ENCODE results near the gene BICRA. TPM values are rescaled to one million over a fixed set of nuclear protein-coding genes. Genes with fewer than 3 reads are reported as not detected.
A peak's percentile ranks its signal among the peaks of the same experiment; 100 is the strongest.
"Not testable (repeated sequence)": the region's sequence is repeated elsewhere in the genome, so short reads cannot be mapped to it uniquely, and the experiment has no call there.

Gene BICRA
- total RNA-seq, 1 donor from 2014 or later = 7.9 TPM

DNA sequence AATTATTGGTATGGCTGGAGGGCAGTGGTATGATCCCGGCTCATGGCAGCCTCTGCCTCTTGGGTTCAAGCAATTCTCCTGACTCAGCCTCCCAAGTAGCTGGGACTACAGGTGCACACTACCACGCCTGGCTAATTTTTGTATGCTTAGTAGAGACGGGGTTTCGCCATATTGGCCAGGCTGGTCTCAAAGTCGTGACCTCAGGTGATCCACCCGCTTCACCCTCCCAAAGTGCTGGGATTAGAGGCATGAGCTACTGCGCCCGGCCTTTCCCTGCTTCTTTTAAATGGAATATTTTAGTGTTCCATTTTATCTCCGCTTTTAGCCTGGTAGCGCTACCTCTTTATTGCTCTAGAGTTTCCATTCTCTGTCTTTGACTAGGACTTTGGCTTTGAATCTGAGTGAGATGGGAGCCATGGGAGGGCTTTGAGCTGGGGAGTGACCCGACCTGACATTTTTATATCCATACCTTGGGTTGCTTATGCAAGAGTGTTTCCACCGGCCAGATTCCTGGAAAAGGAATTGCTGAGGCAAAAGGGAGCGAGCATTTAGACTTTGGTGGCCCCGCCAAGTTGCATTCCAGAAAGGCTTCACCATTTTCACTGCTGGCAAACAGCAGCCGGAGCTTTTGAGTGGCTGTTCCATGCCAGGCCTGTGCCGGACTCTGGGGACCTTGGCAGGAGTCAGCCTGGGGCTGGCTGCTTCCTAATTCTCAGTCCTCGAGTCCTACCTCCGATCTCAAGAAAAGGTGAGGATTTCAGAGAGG lies 22.9 kb downstream of the BICRA start:
- no peak for ATAC-seq

- peak; percentile 94 for ATAC-seq
These were observed 24.6 kb downstream of the BICRA start for GRCh38 chr19:47633517-47633916.

DNA sequence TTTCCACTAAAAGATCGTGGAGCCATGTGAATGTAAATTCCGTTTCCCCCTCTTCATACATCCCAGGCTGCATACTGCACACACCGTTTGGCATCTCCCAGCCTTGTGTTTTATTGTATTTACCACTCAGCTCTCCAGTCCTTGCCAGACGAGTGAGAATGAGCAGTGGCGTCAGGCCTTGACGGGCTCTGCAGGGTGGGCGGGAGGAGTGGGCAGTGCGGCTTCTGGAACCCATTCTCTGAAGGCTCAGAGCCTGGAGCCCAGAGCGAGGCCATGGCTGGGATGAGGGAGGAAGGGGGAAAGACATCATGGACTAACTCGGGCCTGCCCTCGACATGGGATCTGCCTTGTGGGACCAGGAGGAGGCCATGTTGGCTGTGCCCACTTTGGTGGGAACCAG lies 25.1 kb downstream of the BICRA start:
- ATAC-seq = no peak

GRCh38 chr19:47635152-47635754 lies 26.3 kb downstream of the BICRA start:
- ATAC-seq = not testable (repeated sequence)

- ATAC-seq = no peak
These were observed 28.6 kb downstream of the BICRA start for GRCh38 chr19:47637550-47637949.

- no peak for ATAC-seq
These were observed 33.1 kb downstream of the BICRA start for GRCh38 chr19:47641891-47642485.

DNA sequence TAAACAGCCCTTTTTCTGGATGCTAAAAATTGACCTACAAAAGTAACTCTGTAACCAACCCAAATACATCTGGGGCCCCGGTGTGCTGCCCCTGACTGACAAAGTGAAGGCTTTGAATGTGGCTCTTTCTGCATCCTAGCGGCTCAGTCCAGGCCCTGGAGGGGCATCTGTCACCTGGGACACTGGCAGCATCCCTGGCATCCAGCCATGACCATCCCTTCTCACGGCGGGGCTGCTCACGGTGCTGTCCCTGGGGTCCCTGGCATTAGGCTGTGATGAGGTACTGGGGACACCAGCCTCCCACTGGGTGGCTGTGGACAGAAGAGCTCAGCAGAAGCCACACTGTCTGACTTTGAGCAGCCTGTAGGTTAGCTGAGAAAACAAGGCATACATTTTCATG lies 34.3 kb downstream of the BICRA start:
- ATAC-seq = no peak

DNA sequence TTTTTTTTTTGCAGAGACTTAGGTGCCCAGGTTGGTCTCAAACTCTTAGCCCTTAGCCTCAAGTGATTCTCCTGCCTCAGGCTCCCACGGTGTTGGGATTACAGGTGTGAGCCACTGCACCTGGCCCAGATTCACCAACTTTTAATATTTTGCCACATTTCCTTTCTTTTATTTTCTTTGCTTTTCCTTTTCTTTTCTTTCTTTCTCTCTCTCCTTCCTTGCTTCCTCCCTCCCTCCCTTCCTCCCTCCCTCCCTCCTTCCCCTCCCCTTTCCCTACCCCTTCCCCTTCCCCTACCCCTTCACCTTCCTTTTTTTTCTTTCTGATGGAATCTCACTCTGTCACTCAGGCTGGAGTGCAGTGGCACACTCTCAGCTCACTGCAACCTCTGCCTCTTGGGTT lies 35.3 kb downstream of the BICRA start:
- ATAC-seq = no peak

DNA sequence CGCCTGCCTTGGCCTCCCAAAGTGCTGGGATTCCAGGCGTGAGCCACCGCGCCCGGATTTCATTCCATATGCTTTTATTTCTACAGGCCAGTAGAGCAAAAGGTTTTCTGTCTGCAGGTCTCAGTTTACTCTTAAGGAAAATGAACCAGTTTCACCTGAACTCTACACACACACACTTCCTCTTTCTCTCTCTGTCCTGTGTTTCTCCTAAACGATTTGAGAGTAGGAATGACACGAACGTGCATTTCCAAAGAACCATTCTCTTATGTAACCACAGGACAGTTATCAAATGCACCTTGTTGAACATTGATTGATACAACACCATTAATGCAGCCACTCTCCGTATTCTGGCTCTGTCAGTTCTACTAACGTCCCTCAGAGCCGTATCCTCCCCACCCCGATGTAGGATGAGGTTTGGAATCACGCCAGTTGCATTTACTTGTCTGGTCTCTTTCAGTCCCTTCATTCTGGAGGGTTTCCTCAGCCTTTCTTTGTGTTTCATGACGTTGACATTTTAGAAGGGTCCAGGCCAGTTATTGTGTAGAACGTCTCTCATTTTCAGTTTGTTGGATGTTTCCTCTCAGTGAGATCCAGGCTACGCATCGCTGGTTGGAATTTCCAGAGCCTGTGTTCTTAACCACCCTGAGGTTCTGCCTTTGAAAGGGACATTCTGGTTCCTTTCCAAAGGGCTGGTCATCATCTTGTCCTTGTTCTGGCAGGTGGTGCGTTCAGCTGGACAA lies 36.0 kb downstream of the BICRA start:
- ATAC-seq = no peak

GRCh38 chr19:47646924-47647323 lies 38.0 kb downstream of the BICRA start:
- no peak for ATAC-seq

GRCh38 chr19:47649588-47649987 lies 40.7 kb downstream of the BICRA start:
- no peak for ATAC-seq

- ATAC-seq = no peak
These were observed 41.8 kb downstream of the BICRA start for GRCh38 chr19:47650700-47651099.

DNA sequence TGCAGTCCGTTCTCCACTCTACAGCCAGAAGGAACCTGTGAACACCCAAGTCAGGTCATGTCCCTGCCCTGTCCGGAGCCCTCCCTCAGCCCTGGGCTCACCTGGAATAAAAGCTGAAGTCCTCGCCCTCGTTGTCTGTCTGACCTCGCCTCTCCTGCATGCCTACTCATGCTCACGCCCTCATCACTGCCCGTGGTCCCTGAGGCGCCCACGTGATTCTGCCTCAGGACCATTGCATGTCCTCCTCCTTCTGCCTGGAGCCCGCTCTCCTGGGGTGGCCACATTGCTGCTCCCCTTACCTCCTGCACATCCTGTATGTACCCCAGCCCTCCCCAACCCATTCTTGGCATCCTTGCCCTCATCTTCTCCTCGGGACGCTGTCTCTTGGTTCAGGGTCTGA lies 42.2 kb downstream of the BICRA start:
- ATAC-seq = no peak

DNA sequence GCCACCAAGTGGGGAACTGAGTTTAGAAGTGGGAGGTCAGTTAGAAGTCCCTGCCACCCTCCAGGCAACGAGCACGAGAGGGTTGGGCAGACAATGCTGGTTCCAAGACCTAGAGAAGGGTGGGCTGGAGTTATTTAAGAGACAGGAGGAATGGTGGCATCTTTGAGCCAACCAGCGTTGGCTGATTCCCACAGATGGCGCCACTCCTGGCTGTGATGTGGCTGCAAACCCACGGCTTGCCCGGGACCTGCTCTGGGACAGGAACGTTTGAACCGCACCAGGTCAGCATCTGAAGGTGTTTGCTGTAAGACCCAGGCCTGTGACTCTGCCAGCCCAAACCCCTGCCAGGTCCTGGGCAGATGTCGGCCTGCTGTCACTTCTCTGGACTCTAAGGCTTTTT lies 42.8 kb downstream of the BICRA start:
- ATAC-seq = no peak

DNA sequence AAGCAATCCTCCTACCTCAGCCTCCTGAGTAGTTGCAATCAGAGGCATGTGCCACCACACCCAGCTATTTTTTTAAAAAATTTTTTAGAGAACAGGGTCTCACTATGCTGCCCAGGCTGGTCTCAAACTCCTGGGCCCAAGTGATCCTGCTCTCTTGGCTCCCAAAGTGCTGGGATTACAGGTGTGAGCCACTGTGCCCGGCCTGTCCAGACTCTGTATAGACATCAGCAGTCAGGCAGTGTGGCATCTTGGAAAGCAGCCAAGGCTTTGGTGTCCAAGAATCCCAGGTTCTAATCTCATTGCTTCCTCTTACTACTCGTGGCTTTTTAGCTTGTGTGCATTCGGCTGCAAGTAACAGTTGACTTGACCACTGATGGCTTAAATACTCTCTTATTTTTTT lies 43.4 kb downstream of the BICRA start:
- ATAC-seq = no peak

GRCh38 chr19:47653856-47654255 lies 44.9 kb downstream of the BICRA start:
- no peak for ATAC-seq

- no peak for ATAC-seq
These were observed 48.8 kb downstream of the BICRA start for GRCh38 chr19:47657719-47658118.

DNA sequence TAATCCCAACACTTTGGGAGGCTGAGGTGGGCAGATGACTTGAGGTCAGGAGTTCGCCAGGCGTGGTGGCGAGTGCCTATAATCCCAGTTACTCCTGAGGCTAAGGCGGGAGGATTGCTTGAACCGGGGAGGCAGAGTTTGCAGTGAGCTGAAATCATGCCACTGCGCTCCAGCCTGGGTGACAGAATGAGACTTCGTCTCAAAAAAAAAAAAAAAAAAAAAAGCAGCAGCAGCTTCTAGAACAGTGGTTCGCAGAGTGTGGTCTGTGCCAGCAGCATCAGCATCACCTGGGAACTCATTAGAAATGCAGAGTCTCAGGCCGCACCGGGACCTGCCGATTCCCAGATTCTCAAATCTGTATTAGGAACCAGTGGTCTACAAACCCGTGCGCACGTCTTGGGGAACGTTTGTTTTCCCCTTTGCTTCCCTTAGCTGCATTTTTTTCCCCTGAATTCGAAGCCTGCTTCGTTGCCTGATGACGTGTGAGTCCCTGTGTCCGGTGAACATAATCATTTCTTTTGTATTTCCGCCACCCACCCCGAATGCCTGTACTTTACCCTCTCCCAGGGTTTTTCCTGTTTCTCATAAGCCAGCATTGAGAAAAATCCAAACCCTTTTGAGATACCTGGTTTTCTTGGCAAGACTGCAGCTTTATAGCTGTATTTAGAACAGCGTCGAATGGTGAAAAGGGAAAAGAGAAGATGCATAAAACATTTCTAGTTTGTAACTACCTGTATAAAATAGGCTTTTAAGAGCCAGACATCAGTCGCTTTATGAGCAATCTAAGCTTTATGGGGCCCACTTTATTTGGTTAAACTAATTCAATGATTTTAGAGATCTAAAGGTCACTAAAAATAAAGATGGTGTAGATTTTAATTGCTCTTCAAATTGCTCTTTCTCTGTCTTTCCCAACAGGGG lies 49.8 kb downstream of the BICRA start:
- no peak for ATAC-seq

- ATAC-seq = peak; percentile 72
These were observed 51.5 kb downstream of the BICRA start for GRCh38 chr19:47660435-47660832.

DNA sequence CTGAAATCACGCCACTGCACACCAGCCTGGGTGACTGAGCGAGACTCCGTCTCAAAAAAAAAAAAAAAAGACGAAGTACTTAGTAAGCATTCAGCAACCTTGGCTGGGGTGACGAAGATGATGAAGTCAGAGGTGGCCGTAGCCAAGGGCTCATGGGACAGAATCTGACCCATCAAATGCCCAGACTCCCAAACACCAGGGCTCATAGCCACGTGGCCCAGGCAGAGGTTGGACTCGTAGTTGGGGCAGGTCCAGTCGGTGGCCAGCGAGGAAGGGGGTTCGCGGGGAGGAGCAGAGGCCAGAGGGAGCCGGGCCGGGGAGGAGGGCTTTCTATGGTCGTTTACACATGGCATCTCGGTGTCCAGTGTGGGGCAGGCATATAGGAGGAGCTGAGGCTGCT lies 52.2 kb downstream of the BICRA start:
- no peak for ATAC-seq

DNA sequence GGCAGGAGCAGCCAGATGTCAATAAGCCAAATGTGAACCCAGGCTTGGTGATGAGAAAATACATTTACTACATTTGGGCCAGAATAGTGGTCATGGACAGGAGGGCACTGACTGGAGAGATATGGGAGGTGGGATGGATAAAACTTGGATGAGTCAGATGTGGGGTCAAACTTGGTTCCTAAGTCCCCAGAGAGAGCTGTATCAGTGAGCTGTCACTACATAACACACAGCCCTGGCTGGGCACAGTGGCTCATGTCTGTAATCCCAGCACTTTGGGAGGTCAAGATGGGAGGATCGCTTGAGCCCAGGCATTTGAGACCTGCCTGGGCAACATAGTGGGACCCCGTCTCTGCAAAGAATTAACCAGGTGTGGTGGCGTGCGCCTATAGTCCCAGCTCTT lies 52.7 kb downstream of the BICRA start:
- no peak for ATAC-seq

GRCh38 chr19:47663435-47663910 lies 54.5 kb downstream of the BICRA start:
- ATAC-seq = peak; percentile 56

All from esophagus mucosa (tissue), 1 donor.